Neural cell (in vitro differentiated cells): ENCODE results near the gene PTPN18. TPM values are rescaled to one million over a fixed set of nuclear protein-coding genes. Genes with fewer than 3 reads are reported as not detected.
A peak's percentile ranks its signal among the peaks of the same experiment; 100 is the strongest.

ENCODE experiments used
- H2AFZ ChIP-seq: fragments of 200-600, 300-800 bp; sonication (generic), shearing (Covaris generic); 2 replicates; pipeline ENCODE4 v1.6.0; 2014; ENCODE audit warnings: low read depth, mild to moderate bottlenecking, antibody characterized with exemption, low read length, moderate library complexity
- H3F3A ChIP-seq: fragments of 200-600 bp; shearing (Covaris generic); 2 replicates; pipeline ENCODE4 v1.6.1; 2016; ENCODE audit warnings: mild to moderate bottlenecking, moderate library complexity, mixed read lengths, antibody characterized with exemption, low read length; ENCODE audit not compliant: insufficient read depth, poor library complexity, severe bottlenecking
- H3K27ac ChIP-seq: fragments of 200-600, 300-800 bp; sonication (generic), shearing (Covaris generic); 2 replicates; pipeline ENCODE4 v1.5.1; 2014; ENCODE audit warnings: mild to moderate bottlenecking, low read length, moderate library complexity
- H3K27me3 ChIP-seq: fragments of 300-800, 200-600 bp; sonication (generic), shearing (Covaris generic); 2 replicates; pipeline ENCODE4 v1.6.0; 2014; ENCODE audit warnings: mild to moderate bottlenecking, low read depth, low read length, moderate library complexity; ENCODE audit not compliant: insufficient read depth
- H3K36me3 ChIP-seq: fragments of 300-800, 200-600 bp; sonication (generic), shearing (Covaris generic); 2 replicates; pipeline ENCODE4 v1.5.1; 2014; ENCODE audit warnings: mild to moderate bottlenecking, antibody characterized with exemption, low read length, moderate library complexity; ENCODE audit not compliant: insufficient read depth
- H3K4me2 ChIP-seq: fragments of 300-800, 200-600 bp; sonication (generic), shearing (Covaris generic); 2 replicates; pipeline ENCODE4 v1.6.0; 2014; ENCODE audit warnings: mild to moderate bottlenecking, low read length
- H3K4me3 ChIP-seq: fragments of 300-800, 200-600 bp; sonication (generic), shearing (Covaris generic); 2 replicates; pipeline ENCODE4 v1.5.1; 2014; ENCODE audit warnings: mild to moderate bottlenecking, low read length, moderate library complexity
- H3K79me2 ChIP-seq: fragments of 200-600 bp; shearing (Covaris generic); replicated peaks from 2 replicates; pipeline ENCODE4 v1.6.0; 2014; ENCODE audit warnings: mild to moderate bottlenecking, low read length, moderate library complexity; ENCODE audit not compliant: insufficient read depth
- H3K9ac ChIP-seq: fragments of 300-800, 200-600 bp; sonication (generic), shearing (Covaris generic); 2 replicates; pipeline ENCODE4 v1.6.1; 2016; ENCODE audit warnings: mild to moderate bottlenecking, low read length, mixed read lengths
- H3K9me2 ChIP-seq: fragments of 200-600 bp; shearing (Covaris generic); 2 replicates; pipeline ENCODE4 v1.6.1; 2016; ENCODE audit warnings: mild to moderate bottlenecking, low read length, mixed read lengths; ENCODE audit not compliant: insufficient read depth
- H3K9me3 ChIP-seq: fragments of 200-600, 300-800 bp; sonication (generic), shearing (Covaris generic); 2 replicates; pipeline ENCODE4 v1.6.1; 2016; ENCODE audit warnings: mild to moderate bottlenecking, mixed run types, low read length, moderate library complexity, mixed read lengths
- H4K20me1 ChIP-seq: fragments of 200-600 bp; shearing (Covaris generic); 2 replicates; pipeline ENCODE4 v1.6.1; 2016; ENCODE audit warnings: mild to moderate bottlenecking, mixed run types; ENCODE audit not compliant: insufficient read depth
- EP300 ChIP-seq: fragments of 450-650 bp; conservative IDR thresholded peaks from 2 replicates; pipeline ENCODE4 v1.6.1; 2014; ENCODE audit warnings: antibody characterized with exemption, mild to moderate bottlenecking, moderate library complexity; ENCODE audit not compliant: poor library complexity, severe bottlenecking
- EZH2 ChIP-seq: fragments of 200-600, 300-800 bp; shearing (Covaris generic), sonication (generic); IDR thresholded peaks from 2 replicates; pipeline ENCODE4 v1.6.1; 2014; ENCODE audit warnings: antibody characterized with exemption, low read length, borderline replicate concordance, mild to moderate bottlenecking; ENCODE audit not compliant: insufficient read depth, poor library complexity, severe bottlenecking
- MXI1 ChIP-seq: fragments of 450-650 bp; conservative IDR thresholded peaks from 2 replicates; pipeline ENCODE4 v1.6.1; 2014; ENCODE audit warnings: antibody characterized with exemption, mild to moderate bottlenecking; ENCODE audit not compliant: poor library complexity, severe bottlenecking
- POLR2AphosphoS5 ChIP-seq: IDR thresholded peaks from 2 replicates; pipeline ENCODE4 v1.6.1; 2012
- RAD21 ChIP-seq: fragments of 450-650 bp; conservative IDR thresholded peaks from 2 replicates; pipeline ENCODE4 v1.6.1; 2014; ENCODE audit warnings: antibody characterized with exemption, mild to moderate bottlenecking, moderate library complexity
- SMC3 ChIP-seq: fragments of 450-650 bp; conservative IDR thresholded peaks from 2 replicates; pipeline ENCODE4 v1.6.1; 2014; ENCODE audit warnings: antibody characterized with exemption, mild to moderate bottlenecking, moderate library complexity; ENCODE audit not compliant: poor library complexity
- TAF1 ChIP-seq: IDR thresholded peaks from 2 replicates; pipeline ENCODE4 v1.6.1; 2012; ENCODE audit warnings: low read depth
- polyA plus RNA-seq: library from polyadenylated mRNA; depleted of rRNA; stranded (reverse); fragments of >200 nt; gene quantifications from 2 replicates; pipeline ENCODE4 v1.2.3, GENCODE V29; 2014
- TF ChIP-seq, protein P1 (sequence below): fragments of 450-650 bp; IDR thresholded peaks from 2 replicates; pipeline ENCODE4 v1.5.1; 2014; ENCODE audit warnings: antibody characterized with exemption, mild to moderate bottlenecking, moderate library complexity; ENCODE audit not compliant: poor library complexity, severe bottlenecking

The PTPN18 gene
- polyA plus RNA-seq, 1 donor from 2014 or later = 13.3 TPM

DNA sequence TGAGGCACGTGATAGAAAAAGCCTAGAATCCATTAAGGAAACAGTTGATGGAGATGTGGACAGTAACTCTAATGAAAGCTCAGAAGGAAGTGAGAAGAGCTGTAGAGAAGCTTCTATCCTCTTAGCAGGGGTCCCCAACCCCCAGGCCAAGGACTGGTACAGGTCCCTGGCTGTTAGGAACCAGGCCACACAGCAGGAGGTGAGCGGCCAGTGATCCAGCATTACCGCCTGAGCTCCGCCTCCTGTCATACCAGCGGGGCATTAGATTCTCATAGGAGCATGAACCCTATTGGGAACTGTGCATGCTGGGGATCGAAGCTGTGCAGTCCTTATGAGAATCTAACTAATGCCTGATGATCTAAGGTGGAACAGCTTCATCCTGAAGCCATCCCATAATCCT, 21.8 kb upstream of the PTPN18 start:
- no peaks in the 10 kb centered on the region for H3F3A ChIP-seq
- H3K79me2 ChIP-seq = no peaks in the 10 kb centered on the region
- no peak overlapping the region for H3K4me3 ChIP-seq
- H3K9me3 ChIP-seq = no peaks in the 10 kb centered on the region
- no peak overlapping the region for H3K4me2 ChIP-seq
- no peaks in the 10 kb centered on the region for H4K20me1 ChIP-seq
- no peaks in the 10 kb centered on the region for H3K27me3 ChIP-seq
- peaks cover 5% of the 10 kb centered on the region for H3K36me3 ChIP-seq
- no peak overlapping the region for H3K9ac ChIP-seq
- H2AFZ ChIP-seq = no peak overlapping the region
- H3K27ac ChIP-seq = no peak overlapping the region
- no peaks in the 10 kb centered on the region for H3K9me2 ChIP-seq
- no peak for TF ChIP-seq POLR2AphosphoS5
- TF ChIP-seq, protein P1, sequence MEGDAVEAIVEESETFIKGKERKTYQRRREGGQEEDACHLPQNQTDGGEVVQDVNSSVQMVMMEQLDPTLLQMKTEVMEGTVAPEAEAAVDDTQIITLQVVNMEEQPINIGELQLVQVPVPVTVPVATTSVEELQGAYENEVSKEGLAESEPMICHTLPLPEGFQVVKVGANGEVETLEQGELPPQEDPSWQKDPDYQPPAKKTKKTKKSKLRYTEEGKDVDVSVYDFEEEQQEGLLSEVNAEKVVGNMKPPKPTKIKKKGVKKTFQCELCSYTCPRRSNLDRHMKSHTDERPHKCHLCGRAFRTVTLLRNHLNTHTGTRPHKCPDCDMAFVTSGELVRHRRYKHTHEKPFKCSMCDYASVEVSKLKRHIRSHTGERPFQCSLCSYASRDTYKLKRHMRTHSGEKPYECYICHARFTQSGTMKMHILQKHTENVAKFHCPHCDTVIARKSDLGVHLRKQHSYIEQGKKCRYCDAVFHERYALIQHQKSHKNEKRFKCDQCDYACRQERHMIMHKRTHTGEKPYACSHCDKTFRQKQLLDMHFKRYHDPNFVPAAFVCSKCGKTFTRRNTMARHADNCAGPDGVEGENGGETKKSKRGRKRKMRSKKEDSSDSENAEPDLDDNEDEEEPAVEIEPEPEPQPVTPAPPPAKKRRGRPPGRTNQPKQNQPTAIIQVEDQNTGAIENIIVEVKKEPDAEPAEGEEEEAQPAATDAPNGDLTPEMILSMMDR = no peak
- TF ChIP-seq EZH2 = no peak
- no peak for TF ChIP-seq EP300
- TF ChIP-seq MXI1 = no peak
- TF ChIP-seq TAF1 = no peak

DNA sequence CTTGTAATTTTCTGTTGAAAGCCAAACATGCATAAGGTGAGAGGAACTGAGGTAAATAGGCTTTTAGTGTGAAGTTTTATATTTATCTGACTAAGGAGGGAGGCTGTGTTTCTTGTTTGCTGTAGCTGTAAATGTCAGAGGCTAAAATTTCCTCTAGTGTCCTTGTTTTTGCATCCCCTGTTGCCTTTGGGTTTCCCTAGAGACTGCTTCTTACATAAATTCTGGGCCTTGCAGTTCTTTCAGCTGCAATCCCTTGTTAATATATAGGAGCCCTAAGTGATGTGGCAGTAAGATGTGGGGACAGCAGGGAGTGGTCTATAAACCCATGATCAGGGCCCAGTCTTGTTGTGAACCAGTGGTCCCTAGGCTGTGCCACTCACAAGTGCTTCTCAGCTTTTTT, 20.6 kb upstream of the PTPN18 start:
- TF ChIP-seq RAD21 = no peak
- no peak for TF ChIP-seq EP300
- no peaks in the 10 kb centered on the region for H4K20me1 ChIP-seq

DNA sequence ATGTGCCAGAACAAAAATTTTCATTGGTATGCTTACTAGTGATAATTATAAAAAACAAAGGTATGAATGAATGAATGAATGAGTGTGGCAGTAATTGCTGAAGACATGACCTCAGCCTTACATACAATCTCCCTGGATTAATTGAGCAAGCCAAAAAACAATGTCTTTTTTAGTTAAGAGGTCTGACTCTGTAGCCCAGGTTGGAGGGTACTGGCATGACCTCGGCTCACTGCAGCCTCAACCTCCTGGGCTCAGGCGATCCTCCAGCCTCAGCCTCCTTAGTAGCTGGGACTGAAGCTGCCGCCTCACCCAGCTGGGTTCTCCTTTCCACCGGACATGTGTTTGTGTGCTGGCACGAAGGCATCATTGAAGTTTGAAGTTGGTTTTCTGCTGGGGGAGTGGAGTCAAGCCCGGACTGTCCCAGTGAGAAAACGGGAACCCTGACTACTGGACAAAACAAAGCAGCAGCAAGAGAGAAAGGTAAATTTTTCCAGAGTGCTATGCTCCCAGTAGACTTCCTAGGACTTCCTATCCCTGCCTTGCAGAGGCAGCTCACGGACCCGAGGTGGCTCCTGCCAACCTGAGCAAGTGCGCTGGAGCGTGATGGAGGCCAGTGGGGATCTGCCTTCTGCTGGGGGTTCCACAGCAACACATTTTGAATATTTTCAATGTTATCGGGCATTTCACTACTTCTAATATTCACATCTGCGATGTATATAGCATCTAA, 19.5 kb upstream of the PTPN18 start:
- no peak overlapping the region for H3K27ac ChIP-seq
- H3K79me2 ChIP-seq = no peaks in the 10 kb centered on the region
- peak overlapping the region; percentile 71 for H3K4me3 ChIP-seq
- TF ChIP-seq SMC3 (no peak), MXI1 (no peak)
- H3K4me2 ChIP-seq = no peak overlapping the region
- no peaks in the 10 kb centered on the region for H4K20me1 ChIP-seq
- no peaks in the 10 kb centered on the region for H3K9me3 ChIP-seq
- H3K9ac ChIP-seq = no peak overlapping the region
- H3K9me2 ChIP-seq = no peaks in the 10 kb centered on the region
- peaks cover 5% of the 10 kb centered on the region for H3K36me3 ChIP-seq
- no peaks in the 10 kb centered on the region for H3F3A ChIP-seq
- no peaks in the 10 kb centered on the region for H3K27me3 ChIP-seq
- H2AFZ ChIP-seq = no peak overlapping the region

More for the DNA sequence above, 20.6 kb upstream of the PTPN18 start:
- H3K79me2 ChIP-seq = no peaks in the 10 kb centered on the region
- no peaks in the 10 kb centered on the region for H3K9me3 ChIP-seq
- no peak overlapping the region for H3K4me2 ChIP-seq
- H3F3A ChIP-seq = no peaks in the 10 kb centered on the region
- H2AFZ ChIP-seq = no peak overlapping the region
- H3K36me3 ChIP-seq = peaks cover 5% of the 10 kb centered on the region
- H3K4me3 ChIP-seq = no peak overlapping the region
- H3K9ac ChIP-seq = no peak overlapping the region
- H3K27ac ChIP-seq = no peak overlapping the region
- no peaks in the 10 kb centered on the region for H3K27me3 ChIP-seq
- H3K9me2 ChIP-seq = no peaks in the 10 kb centered on the region
